Activated CD4-positive, alpha-beta T cell treated with anti-CD3 and anti-CD28 coated beads for 48 hours (primary cell): ENCODE data around the gene SH3D19.

Experiments used
- DNase-seq: peaks from one replicate; pipeline ENCODE4 v3.0.0-alpha.2; 2020

Gene SH3D19

DNA sequence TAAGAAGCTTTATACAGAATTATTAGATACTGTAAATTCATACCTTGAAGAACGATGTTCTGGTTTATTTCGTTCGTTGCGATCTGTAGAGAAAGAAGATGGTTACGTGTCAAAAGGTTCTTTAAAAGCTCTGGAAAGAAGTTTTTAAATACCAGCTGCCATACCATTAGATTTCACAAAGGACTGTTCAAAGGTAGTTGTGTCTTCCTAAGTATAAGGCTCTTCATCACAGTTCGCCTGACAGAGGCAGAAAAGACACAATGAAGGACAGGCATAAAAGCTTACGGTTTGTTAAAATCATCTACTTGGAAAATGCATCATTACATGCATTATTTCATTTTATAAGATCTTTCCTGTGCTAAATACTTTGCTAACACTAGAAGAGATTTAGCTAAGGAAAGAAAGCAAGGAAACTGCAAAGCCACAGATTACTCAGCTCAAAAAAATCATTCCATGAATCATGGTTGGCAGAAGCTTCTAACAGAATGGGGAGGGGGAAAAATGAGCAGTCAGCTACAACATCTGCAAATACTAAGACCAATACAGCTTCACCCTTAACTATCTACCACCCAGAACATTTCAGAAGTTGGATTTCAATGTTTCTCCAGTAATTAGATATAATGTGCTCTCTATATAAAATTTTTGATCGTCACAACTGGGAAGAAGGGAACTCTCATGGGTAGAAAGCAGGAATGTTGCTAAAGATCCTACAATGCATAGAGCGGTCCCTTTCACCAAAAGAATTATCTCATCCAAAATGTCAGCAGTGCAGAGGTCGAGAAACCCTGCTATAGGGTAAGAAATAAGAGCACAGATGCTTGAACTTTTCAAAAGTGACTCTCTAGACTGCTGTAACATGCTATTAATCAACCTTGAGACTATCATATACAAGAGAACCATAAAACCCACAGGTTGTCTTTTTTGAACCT is 99.1 kb downstream of the SH3D19 start:
- no peak for DNase-seq

DNA sequence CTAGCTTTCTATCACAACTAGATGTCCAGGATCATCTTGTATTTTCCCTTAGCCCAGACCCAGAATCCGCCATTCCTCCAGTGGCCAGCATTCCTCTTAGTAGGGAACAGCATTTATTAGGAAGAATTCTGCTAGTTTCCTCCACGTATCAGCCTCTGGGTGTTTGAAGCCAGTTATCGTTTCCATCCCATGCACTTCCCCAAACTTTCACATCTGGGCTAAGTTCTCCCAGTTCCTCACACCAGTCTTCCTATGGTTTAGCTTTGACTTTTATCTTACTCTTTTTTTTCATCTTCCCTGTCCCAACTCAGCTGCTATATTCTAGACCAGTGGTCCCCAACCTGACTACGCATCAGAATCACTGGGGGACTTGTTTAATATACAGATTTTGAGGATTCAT is 101.9 kb downstream of the SH3D19 start:
- DNase-seq: no peak

DNA sequence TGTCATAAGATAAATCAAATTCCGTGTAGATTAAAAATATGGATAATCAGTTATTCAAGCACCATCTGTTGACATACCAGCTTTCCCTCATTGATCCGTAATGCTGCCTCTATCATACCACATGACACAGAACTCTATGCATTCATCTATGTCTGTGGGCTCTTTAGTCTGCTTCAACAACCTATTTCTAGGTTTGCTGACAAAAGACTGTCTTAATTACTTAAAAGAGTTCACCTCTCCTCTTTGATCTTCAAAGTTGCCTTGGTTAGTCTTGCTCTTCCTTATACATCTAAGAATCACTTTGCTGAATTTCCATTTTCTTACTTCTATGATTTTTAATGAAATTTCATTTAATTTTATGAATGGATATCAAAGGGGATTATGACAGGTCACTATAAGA is 105.5 kb downstream of the SH3D19 start:
- no peak for DNase-seq

DNA sequence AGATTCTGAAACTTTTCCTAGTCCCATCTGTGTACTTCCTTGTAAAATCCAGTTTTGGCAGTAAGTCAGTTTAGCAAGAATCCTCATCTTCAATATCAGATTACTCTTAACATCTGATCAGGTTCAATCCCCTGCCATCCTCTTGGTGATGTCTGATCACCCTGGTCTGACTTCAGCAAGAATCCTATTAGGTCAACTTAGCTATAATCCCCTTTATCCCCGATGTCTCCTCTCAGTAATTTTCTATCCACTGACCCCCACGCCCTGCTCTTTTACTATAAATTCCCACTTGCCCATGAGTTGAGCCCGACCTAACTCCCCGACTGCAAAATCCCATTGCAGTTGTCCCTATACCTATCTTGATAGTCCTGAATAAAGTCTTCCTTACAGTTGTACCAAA is 106.3 kb downstream of the SH3D19 start:
- DNase-seq: no peak

DNA sequence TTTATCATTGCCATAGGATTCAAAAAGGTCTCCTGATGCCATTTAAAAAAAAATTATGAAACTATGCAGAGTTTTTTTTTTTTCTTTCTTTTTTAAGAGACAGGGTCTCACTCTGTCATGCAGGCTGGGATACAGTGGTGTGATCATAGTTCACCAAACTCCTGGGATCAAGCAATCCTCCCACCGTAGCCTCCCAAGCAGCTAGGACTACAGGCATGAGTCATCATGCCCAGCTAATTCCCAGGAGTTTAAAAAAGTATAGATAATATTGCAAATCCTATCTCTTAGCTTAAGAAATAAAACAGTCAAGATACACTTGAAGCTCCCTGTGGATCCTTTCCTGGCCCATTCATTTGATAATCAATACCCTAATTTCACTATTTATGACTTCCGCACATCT is 107.1 kb downstream of the SH3D19 start:
- no peak for DNase-seq

DNA sequence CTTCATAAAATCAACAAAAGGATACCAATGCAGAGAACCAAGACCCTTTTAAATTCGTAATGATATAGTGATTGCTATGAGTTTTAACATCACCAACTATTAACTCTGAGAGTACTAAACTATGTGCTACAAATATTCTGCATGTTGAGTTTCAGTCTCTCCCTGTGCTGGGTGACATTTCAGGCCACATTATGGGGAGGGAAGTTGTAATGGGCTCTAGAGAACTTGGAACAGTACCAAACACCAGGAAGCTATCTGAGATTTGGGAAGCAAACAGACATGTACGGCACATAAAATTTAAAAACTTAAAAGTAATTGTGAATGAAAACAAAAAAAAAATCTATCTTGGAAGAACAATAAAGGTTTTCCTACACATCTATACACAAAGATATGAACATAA is 108.1 kb downstream of the SH3D19 start:
- DNase-seq: no peak

DNA sequence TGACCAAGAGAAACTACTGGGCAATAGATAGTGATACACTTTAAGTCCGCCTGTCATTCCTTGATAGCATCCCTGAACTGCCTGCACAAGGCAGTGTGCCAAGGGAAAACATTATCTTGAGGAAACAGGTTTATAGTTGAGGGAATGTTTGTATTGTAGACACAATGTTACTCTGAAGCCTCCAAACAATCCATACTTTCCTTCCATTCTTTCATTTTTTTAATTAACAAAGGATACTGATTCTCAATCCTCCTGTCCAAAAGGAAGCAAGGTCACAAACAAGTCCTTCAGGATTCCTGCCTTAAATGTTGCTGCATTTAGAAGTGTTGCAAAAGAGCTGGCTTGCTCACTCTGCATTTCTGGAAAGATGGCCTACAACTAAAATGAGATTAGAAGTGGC is 110.1 kb downstream of the SH3D19 start:
- no peak for DNase-seq

DNA sequence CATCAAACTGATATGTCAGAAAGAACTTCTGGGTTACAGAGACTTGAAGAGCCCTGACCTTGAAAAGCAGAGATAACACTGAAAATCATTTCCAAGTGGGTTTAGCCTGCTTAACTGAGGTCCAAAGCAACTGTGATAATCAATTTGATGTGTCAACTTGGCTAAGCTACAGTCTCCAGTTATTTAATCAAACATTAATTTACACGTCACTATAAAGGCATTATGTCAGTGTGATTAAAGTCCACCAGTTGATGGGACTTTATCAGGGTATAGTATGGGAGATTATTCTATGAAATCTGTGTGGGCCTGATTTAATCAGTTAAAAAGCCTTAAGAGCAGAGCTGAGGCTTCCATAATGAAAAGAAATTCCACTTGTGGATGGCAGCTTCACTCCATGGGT is 117.5 kb downstream of the SH3D19 start:
- DNase-seq: no peak

DNA sequence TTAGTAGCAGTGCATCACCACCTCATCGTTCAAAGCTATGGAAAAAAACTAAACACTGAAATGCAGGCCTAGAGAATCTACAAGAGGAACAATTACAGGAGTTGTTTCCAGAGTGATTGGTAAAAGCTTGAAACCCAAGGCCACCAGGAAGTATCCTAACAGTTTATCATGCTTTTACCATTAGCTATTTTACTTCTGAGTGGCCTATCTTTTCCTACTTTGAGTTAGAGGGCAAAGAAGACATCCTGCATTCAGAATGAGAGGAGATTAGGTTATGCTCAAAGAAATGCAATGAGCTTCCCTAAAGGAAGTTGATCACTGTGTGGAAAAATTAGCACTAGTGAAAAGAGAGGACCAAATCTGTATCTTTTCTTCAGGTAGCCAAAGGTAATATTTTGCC is 118.2 kb downstream of the SH3D19 start:
- DNase-seq: no peak

DNA sequence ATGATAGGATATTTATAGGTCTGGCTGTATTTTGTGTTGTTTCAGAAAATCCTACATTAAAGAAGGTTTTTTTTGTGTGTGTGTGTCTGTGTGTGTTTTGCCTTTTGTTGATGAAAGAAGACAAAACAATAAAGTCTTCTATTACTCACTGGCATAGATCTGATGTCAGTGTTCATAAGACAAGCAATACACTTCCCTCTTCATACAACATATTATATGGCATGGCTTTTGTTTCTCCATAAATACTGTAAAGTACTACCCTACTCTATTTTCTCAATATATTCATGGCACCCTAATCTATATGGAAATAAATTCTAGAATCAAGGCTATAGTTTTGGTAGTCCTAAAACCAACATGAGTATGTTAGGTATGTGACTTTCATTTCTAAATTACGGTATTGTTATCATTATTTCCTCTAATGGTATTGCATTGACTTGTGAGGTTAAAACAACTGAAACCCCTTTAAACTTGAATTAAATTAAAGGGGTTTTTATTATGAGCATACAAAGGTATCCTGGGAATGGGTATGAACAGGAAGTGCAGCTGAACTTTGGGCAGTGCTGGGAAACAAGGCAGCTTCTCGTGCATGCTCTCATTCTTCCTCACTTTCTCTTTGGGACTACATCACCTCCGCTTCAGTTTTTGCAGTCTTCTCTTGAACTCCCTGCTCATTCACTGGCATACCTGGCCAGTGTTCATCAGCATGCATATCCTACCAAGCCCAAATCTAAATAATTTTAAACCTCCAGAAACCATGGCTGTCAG is 119.0 kb downstream of the SH3D19 start:
- DNase-seq: no peak

DNA sequence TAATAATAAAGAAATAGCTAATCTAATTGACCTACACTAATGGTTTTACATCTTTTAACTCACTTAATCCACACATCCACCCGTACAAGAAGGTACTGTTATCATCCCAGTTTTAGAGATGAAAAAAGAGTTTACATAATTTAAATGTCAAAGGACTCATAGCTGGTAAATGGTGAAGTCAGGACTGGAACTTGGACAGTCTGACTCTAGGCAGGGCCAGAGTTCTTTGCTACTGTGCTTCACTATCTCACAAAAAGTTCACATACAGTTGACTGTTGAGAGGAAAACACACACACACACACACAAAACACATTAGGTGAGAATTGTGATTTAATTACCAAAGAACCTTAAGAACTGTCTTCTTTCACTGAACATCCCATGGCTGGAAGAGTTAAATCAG is 119.7 kb downstream of the SH3D19 start:
- DNase-seq: no peak

DNA sequence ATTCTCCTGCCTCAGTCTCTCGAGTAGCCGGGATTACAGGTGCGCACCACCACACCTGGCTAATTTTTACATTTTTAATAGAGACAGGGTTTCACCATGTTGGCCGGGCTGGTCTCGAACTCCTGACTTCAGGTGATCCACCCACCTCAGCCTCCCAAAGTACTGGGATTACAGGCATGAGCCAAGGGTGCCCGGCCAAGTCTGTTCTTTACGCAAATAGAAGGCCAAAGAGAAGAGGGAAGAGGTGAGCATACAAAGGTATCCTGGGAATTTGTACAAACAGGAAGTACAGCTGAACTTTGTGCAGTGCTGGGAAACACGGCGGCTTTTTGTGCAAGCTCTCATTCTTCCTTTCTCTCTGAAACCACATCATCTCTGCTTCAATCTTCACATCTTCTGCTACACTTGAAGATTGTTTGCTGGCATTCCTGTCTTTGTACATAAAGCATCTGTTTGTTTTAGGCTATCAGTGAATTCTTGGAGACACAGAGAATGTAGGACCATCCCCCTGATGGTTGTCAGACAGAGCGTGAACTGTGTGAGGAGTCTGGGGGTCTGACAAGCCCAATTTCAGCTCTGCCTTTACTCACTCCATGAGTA is 120.4 kb downstream of the SH3D19 start:
- DNase-seq: no peak

DNA sequence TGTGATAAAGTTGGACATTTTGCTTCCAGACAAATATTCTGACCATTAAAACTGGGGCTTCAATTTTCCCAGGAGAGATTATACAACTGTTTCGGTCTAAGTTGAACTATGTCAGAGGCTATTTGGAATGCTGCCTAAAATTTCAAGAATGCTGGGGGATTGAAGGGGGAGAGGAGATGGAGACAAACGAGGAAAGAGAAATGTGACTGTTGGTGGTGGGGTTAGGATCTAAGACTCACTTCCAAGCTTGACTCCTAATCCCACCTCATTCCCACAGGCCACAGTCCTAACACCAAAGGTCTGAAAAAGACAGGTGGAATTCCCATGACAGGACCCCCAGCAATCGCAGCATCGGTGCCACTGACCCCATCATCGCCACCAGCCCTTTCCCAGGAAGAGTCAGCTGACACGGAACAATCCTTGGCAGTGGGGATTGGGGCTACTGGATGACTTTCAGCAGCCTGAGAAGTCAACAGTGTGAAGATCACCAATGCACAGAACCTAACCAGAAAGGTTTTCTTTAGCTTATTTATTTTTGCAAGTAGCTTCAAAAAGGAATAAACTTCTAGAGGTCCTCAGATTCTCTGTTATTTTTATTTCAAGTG is 122.5 kb downstream of the SH3D19 start:
- no peak for DNase-seq

DNA sequence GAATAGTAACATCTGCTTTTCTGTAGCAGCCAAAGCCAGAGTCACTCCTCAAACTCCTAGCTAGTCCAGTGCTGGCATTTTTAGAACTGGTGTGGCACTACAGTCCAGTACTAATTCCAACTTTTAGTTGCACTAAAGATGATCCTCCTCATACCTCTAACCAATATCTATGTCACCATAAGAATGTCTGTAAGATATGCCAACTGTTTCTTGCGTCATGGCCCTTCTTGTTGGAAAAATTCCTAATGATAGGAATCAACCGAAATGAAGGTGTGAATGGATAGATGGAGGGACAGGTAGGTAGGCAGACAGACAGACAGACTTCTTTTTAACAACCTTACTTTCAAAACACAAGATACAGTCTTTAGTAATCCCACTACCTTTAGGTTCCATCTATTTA is 123.0 kb downstream of the SH3D19 start:
- DNase-seq: no peak

DNA sequence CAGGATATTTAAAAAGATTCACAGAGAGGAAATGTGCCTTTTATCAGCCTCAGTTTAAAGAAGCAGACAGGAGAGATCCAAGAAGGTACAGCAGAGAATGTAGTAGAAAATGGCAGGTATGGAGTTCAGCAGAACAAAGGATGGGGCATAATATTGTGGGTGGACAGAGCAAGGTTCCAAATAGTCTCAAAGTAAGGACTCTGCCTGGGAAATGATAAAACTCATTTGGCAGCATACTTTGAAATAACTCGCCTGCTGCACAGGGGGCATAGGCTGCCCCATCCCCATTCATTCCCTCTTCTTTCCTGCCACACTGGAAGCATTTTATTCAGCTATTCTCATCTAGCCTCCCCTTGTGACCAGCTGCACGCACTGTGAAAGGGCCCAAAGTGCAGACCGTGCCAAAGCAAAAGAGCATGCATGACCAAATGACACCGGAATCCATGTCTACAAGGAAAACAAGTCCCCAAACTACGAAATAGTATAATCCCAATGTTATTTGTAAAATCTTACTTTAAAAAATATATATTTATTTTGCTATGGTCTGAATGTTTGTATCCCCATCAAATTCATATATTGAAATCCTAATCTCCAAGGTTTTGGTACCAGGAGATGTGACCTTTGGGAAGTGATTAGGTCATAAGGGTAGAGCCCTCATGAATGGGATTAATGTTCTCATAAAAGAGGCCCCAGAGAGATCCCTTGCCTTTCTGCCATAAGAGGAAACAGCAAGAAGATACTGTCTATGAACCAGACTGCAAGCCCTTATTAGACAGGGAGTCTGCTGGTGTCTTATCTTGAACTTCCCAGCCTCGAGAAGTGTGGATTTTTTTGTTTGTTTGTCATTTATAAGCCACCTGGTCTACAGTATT is 125.8 kb downstream of the SH3D19 start:
- no peak for DNase-seq

DNA sequence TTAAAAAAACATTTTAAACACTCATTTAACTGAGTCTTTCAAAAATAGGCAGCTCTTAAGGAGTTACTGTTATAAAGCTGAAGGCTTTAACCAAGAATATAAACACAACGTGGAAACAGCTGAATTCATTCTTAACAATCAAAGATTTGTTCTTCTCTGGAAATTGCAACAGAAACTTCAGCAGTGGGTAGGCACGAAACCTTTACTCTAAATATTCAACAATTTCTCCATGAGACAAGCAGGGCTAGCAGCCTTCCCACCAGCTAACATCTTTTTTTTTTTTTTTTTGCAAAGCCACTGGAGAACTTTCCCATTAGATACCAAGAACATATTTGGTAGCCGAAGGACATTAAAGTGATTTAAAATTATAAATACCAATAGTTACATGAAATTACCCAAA is 126.7 kb downstream of the SH3D19 start:
- no peak for DNase-seq

DNA sequence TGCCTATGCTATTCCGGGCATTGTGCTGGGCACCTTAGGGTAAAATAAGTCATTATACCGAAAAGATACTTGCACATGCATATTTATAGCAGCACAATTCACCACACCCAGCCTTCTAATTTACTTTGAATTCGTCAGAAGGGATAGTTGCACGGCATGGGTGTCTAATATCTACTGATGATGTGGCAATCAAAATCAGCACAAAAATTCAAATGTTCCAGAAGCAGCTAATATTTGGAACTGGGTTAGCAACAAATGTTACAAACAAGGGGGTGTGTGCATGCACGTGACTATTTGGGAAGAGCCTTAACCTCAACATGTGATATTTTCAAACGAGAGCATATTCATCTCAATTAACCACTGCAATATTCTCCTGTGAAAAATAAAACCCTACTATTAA is 128.2 kb downstream of the SH3D19 start:
- no peak for DNase-seq

DNA sequence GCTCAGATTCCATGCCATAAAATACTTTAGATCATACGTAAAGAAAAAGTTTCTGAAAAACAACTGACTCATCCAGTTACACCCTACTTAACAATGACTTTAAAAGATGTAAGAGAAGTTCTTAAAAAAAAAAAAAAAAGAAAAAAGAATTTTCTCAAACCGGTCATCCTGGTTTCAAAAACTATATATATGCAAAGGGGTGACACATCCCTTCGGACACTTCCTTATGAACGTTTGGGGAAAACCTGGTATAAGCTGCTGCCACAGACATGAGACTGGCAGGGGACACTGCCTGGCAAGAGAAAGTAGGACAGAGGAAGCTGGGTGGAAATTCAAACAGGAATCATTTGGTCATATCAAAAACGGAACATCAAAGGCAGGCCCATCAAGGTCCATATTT is 129.6 kb downstream of the SH3D19 start:
- DNase-seq: no peak

DNA sequence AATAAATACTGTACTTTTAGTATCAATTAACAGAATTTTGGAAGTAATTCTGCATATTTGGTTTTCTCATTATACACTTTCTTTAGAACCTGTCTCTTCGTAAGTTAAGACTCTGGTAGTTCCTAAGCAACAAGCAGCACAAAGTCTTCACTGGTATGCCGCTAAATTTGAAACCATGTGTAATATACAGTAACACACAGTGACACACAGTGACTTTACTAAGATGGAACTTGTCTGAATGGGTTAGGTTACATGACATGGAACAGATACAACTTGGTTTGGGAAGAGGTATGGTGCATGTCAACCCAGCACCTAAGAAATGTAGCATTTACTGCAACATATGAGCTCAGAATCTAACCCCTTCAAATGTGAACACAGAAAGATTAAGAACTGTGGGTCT is 132.0 kb downstream of the SH3D19 start:
- DNase-seq: no peak

DNA sequence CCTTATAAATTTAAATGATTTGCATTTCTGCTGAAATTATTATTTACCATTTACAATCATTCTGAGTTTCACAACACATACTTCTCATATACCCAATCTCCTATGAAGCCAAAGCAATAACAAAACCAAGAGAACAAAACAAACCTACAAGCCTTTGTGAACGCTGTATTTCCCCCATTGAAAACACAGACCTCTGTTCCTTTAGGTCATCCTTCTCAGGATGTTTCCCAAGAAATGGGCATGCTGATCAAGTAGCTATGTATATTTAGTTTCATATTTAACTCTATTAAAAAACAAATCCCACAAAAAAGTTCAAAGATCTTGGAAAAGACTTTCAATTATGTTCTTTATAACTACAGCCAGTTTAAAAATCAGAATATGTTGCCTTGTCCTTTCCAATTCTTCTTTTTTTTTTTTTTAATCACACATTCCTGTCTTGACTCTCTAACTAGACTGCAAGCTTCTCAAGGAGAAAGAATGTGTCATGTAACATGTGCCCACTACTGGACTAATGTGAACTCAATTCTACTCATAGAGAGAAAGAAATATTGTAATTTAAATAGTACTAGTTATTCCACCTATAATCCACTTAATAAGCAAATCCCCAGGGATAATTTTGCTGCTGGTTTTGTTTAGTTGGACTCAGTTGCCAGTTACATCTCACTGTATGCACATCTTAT is 132.7 kb downstream of the SH3D19 start:
- no peak for DNase-seq

DNA sequence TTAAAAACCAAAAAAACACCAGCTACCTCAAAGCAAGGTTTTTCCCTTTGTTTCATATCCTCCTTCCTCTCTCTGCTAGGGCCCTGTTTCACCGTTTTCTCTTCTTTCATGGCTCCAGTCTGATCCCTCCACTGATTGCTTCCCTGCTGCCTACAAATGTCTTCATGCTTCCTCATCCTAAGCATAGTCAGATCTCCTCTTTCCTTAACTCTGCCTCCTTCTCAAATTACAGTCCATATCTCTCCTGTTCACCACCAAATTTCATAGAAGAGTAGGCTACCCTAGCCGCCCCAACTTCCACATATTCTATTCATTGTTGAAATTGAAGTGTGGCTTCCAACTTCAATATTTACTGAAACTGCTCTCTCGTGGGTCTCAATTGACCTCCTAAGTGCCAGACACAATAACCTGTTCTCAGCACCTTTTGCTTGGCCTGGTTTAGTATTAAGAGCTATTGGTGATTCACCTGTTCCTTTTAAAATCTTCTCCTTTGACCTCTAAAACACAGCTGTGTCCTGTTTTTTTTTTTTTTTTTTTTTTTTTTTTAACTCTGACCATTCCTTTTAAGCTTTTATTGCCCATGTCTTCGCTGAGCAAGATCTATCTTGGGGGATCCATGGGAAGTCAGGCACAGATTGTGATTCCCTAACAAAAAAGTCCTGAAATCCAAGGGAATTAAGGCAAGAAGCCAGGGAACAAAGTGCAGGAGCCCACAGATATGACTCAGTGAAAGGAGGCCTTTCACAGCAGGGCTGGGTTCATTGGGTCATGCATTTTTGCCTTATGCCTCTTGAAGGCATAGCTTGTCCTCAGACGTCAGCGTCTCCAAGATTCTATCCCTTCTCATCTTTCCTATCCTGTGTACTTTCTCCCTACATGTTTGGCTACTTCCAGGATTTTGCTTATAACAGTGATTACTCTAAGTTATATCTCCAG is 140.6 kb downstream of the SH3D19 start:
- DNase-seq: no peak
